GM19372 (cell line): Measurements from ENCODE around the gene WWP2.
"Not testable (repeated sequence)": the region's sequence is repeated elsewhere in the genome, so short reads cannot be mapped to it uniquely, and the experiment has no call there.

Experiments used
- ATAC-seq: cut with Tn5 transposase; IDR thresholded peaks from one replicate; pipeline ENCODE4 v1.9.1; 2021; ENCODE audit warnings: mild to moderate bottlenecking, low read depth, moderate library complexity; ENCODE audit not compliant: unreplicated experiment

WWP2 gene

GRCh38 chr16:69761983-69762813 is at the start of gene WWP2:
WWP2 (plus strand) TSS chr16:69762332; CDS start chr16:69787011, 24,679 bp downstream.
- peak; percentile 78 for ATAC-seq

GRCh38 chr16:69712914-69713581 is 49.1 kb upstream of the WWP2 start:
- ATAC-seq = no peak

DNA sequence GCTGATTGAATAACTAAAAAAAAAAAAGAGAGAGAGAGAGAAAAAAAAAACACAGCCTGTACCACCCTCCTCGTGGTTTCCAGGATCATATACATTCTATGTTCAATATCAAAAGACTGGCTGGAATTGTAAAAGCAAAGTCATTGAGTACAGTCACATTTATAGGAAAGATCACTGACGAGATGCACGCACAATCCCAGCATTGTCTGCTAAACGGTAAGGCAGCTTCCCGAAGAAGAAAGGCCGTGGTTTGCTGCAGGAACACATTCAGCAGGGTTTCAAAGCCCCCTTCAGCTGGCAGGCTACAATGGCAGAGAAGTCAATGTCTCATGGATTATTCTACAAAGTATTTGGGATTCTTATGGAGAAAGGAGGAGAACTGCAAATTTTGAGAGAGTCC is 45.1 kb upstream of the WWP2 start:
- ATAC-seq = no peak

DNA sequence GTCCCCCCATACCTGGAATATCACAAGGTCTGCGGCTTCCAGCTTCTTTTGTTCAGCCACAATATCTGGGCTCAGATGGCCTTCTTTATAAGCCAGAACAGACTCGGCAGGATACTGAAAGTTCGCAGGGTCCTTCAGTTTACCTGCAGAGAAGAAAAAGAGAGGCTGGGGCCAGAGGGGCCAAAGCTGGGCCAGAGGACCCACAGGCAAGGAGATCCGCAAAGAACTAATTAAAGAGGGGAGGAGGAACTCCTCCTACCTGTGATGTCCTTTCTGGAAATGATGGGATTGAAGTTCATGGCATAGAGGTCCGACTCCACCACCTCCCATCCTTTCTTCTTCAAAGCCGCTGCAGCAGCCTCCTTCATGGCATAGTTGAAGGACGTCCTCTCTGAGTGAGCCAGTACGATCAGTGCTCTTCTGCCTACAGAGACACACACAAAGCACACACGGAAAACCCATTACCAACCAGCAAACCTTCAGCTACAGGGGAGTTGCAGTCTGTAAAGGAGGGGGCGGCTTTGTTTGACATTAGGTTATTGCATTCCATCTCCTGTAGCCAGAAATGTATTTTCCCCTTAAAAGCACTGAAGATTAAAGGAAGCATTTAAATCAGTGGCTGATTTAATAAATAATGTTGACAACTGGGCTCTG is 43.9 kb upstream of the WWP2 start:
- ATAC-seq = no peak

- ATAC-seq = no peak
Measured at GRCh38 chr16:69720822-69721430, 41.2 kb upstream of the WWP2 start.

DNA sequence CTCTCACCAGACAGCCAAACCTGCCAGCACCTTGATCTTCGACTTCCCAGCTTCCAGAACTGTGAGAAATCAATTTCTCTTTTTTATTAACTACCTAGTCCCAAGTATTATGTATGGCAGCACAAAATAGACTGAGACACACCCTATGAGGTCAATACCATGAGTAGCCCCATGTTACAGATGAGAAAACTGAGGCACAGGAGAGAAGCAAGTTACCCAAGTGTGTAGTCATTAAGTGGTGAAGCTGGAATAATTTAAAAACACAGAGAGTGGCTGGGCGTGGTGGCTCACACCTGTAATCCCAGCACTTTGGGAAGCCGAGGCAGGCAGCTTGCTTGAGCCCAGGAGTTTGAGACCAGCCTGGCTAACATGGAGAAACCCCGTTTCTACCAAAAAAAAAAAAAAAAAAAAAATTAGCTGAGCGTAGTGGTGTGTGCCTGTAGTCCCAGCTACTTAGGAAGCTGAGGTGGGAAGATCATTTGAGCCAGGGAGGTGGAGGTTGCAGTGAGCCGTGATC is 40.6 kb upstream of the WWP2 start:
- ATAC-seq = no peak

GRCh38 chr16:69724414-69724873 is 37.7 kb upstream of the WWP2 start:
- ATAC-seq = no peak

GRCh38 chr16:69724981-69725479 is 37.1 kb upstream of the WWP2 start:
- no peak for ATAC-seq

GRCh38 chr16:69725480-69726312 is 36.4 kb upstream of the WWP2 start:
- ATAC-seq = no peak

DNA sequence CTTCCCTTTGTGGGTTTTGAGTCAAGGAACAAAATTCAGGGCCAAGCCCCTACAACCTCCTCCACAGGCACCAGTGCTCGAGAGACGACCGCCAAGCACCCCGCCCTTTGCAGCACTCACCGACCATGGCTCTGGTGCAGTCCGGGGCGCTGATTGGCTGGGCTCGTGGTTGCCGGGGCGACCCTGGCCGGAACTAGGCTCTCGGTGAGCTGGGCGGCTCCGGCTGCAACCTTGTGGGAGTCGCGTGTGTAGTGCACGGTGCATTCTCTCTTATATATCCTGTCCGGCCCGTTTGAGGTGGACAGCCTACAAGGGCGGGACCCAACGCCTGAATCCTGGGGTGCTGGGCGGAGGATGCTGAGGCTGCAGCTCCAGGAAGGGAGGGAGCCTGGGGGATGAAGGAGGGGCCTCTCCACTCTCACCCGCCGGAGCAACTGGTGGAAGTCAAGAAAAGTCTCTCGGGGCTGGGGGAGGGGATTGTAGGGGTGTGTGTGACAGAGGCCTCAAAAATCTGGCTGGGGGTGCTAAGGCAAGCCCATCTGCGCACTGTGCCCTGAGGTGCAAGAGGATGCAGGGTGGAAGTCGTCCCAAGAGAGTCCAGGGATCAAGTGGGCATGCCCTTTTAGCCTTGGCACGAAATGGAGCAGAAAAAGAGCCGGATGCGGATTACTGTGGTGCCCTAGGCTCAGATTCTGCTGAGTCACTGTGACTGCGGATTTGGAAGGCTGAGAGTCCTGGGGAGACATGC is 35.6 kb upstream of the WWP2 start, which contains the start of gene NQO1:
TSS of gene NQO1 (minus strand) at position 248 of the 748 bp plus-strand sequence. CDS start at position 127, 121 bp downstream.
- peak; percentile 98 for ATAC-seq

DNA sequence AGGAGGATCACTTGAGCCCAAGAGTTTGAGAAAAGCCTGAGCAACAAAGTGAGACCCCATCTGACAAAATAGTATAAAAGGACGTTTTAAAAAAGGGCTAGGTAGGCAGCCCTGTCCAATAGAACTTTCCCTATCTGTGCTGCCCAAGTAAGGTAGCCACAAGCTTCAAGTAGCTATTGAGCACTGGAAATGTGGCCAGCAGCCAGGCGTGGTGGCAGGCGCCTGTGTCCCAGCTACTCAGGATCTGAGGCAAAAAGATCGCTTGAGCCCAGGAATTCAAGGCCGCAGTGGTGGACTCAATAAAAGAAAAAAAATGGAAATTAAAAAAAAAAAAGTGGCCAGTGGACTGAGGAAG is 34.2 kb upstream of the WWP2 start:
- no peak for ATAC-seq

DNA sequence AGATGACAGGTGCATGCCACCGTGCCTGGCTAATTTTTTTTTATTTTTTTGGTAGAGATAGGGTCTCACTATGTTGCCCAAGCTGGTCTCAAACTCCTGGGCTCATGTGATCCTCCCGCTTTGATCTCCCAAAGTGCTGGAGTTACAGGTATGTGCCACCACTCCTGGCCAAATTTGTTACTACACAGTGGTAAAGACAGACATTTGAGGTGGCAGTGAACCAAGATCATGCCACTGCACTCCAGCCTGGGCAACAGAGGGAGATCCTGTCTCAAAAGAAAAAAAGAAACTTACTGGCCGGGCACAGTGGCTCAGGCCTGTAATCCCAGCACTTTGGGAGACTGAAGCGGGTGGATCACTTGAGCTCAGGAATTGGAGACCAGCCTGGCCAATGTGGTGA is 33.1 kb upstream of the WWP2 start:
- ATAC-seq = not testable (repeated sequence)

GRCh38 chr16:69731280-69731679 is 30.9 kb upstream of the WWP2 start:
- not testable (repeated sequence) for ATAC-seq

GRCh38 chr16:69732101-69732500 is 30.0 kb upstream of the WWP2 start:
- no peak for ATAC-seq

DNA sequence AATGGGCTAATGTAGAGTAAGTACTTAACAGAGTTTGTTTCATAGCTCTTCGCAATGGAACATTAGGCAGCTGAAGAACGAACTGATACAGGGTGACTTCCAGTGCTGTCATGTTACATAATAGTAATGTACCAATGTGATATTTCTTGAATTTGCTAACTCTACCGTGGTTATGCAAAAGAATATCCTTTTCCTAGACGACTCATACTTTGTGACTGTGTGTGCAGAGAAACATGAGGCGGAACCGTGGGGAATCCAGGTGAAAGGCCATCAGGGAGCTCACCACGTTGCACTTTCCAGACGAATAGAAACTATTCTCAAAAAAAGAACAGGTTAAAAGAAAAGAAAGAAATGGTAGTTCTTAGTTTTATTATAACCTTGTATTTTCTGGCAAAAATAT is 20.6 kb upstream of the WWP2 start:
- ATAC-seq = no peak

DNA sequence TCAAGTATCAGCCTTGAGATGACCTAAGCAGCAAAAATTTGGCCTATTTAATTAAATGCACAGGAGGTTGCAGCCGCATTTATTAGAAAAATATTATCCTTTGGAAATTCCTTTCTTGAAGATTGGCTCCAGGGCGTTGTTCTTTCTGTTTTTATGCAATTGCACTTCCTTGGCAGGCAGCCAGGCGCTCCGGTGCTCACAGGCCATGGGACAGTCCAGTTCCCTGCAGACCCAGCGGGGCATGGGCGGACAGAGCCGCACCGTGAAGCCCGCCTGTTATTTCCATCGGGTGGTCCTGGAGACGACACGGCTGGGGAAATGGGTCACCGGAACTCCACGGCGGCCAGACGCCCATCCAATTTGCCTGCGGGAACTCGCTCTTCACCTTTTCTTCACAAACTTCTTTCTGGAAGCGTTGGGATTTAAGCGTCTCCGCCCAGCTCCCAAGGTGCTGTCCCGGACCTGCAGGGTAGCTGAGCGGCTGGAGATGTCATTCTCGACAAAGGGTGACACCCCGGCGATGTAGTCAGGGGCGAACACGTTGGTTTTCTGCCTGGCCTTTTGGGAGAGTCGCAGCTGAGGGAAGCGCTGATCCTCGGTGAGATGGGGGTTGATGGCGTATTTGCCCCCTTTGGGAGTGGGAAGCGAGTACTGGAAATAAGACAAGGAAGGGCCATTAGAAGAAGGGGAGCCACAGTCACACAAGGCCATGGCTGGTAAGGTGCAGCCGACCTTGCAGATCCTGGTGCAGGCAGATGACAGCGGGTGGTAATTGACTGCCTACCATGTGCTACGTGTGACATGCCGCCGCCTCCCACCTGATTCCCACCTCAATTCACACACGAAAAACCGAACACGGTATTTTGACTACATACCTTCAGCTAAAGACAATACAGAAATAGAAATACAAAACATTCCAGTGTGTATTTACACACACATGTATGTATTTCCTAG is 19.9 kb upstream of the WWP2 start:
- no peak for ATAC-seq

- ATAC-seq = no peak
Measured at GRCh38 chr16:69744363-69745231, 17.5 kb upstream of the WWP2 start.
